ENCODE results near the gene CAT. TPM values are rescaled to one million over a fixed set of nuclear protein-coding genes. Genes with fewer than 3 reads are reported as not detected.
A peak's percentile ranks its signal among the peaks of the same experiment; 100 is the strongest.

CAT gene
- total RNA-seq, 1 experiment from 2014 or later, result 65.9 TPM

DNA sequence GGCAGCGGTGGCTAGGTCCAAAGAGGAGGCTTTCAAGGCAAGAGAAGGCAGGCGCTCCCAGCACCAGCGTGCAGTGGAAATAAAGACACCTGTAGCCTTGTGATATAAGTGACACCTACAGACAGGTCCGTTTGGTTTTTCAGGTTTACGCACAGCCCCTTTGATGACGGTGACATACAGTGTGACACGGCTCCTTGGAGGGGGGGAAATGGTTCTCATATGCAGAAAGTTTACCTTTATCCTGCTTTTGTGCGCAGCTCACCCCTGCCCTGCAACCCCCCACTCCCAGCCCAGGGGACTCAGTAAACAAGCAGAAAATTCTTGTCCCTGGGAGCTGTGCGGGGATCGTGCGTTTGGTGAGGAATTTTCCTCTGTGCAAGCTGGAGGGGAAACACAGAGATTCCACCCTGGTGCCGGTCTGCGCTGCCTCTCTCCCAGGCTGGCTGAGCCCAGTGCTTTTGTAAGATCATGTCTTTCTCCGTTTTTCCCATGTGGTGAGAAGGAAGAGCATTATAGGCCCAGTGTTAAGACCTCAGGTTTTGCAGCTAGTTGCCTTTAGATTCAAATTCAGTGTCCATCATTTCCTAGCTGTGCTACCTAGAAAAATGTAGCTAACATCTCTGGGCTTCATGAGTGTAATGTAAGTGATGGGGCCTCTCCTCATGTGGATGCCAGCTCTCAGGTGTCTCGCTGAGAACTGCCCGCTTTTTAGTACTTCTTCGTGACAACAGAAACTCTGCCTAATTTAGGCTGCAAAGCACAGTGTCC is 75.1 kb downstream of the CAT start, which contains the start of gene ELF5:
ELF5 (minus strand) TSS at position 113 of the 768 bp plus-strand sequence. CDS start 8,045 bp downstream, outside the sequence.
- no peak for TF ChIP-seq POLR2AphosphoS5 (IDR thresholded peaks at IDR 0.05; ENCODE audit: low read depth, low read length)
- TF ChIP-seq, protein P1, sequence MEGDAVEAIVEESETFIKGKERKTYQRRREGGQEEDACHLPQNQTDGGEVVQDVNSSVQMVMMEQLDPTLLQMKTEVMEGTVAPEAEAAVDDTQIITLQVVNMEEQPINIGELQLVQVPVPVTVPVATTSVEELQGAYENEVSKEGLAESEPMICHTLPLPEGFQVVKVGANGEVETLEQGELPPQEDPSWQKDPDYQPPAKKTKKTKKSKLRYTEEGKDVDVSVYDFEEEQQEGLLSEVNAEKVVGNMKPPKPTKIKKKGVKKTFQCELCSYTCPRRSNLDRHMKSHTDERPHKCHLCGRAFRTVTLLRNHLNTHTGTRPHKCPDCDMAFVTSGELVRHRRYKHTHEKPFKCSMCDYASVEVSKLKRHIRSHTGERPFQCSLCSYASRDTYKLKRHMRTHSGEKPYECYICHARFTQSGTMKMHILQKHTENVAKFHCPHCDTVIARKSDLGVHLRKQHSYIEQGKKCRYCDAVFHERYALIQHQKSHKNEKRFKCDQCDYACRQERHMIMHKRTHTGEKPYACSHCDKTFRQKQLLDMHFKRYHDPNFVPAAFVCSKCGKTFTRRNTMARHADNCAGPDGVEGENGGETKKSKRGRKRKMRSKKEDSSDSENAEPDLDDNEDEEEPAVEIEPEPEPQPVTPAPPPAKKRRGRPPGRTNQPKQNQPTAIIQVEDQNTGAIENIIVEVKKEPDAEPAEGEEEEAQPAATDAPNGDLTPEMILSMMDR (IDR thresholded peaks at IDR 0.05), result no peak
- TF ChIP-seq SIN3A (IDR thresholded peaks at IDR 0.05; ENCODE audit: borderline replicate concordance, insufficient read depth, low read depth, low read length), result no peak
- TF ChIP-seq TCF7L2 (IDR thresholded peaks at IDR 0.05; ENCODE audit: low read depth, low read length), result no peak
- TF ChIP-seq, protein P2, sequence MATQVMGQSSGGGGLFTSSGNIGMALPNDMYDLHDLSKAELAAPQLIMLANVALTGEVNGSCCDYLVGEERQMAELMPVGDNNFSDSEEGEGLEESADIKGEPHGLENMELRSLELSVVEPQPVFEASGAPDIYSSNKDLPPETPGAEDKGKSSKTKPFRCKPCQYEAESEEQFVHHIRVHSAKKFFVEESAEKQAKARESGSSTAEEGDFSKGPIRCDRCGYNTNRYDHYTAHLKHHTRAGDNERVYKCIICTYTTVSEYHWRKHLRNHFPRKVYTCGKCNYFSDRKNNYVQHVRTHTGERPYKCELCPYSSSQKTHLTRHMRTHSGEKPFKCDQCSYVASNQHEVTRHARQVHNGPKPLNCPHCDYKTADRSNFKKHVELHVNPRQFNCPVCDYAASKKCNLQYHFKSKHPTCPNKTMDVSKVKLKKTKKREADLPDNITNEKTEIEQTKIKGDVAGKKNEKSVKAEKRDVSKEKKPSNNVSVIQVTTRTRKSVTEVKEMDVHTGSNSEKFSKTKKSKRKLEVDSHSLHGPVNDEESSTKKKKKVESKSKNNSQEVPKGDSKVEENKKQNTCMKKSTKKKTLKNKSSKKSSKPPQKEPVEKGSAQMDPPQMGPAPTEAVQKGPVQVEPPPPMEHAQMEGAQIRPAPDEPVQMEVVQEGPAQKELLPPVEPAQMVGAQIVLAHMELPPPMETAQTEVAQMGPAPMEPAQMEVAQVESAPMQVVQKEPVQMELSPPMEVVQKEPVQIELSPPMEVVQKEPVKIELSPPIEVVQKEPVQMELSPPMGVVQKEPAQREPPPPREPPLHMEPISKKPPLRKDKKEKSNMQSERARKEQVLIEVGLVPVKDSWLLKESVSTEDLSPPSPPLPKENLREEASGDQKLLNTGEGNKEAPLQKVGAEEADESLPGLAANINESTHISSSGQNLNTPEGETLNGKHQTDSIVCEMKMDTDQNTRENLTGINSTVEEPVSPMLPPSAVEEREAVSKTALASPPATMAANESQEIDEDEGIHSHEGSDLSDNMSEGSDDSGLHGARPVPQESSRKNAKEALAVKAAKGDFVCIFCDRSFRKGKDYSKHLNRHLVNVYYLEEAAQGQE (IDR thresholded peaks at IDR 0.05; ENCODE audit: insufficient read depth in 1 of 2, low read depth in 2 of 2, low read length in 1 of 2), result no peak
- ChIA-PET CTCF (interaction anchor here (1.3 kb wide), 1 partner anchor 384 kb away, joined by 4 read pairs; no protein-coding TSS in a partner anchor), POLR2A (no interaction called here)
- no peak for DNase-seq (ENCODE audit: low read depth, low spot score)
- in situ Hi-C loops (cut with HindIII; ENCODE audit: low pct_unique_long_range_greater_than_20kb, low sequenced_read_pairs) (no loop called here), intact Hi-C loops (cut with micrococcal nuclease; ENCODE audit: unreplicated experiment) (loop anchor here (5.0 kb wide), 1 partner anchor 383 kb away; no protein-coding TSS in a partner anchor)
- no peaks in the 10 kb centered on the region for H3K4me1 ChIP-seq (ENCODE audit: control insufficient read depth, insufficient read depth, low read length)
- 0 out of 2 replicates have a peak within 1 kb of the TSS, but pooled peaks have one; percentile 25 for H3K27ac ChIP-seq (ENCODE audit: low read length)
- H3K9me3 ChIP-seq (ENCODE audit: control insufficient read depth, insufficient read depth, low read depth, low read length), result no peaks in the 10 kb centered on the region
- ATAC-seq, result no peak
- no peaks in the 10 kb centered on the region for H3K27me3 ChIP-seq (ENCODE audit: control insufficient read depth, insufficient read depth, low read length)
- no peaks in the 10 kb centered on the region for H3K36me3 ChIP-seq (ENCODE audit: control insufficient read depth, insufficient read depth, low read length)
- H3K4me3 ChIP-seq (ENCODE audit: low read depth in 2 of 2, low read length in 2 of 2), result no peak within 1 kb of the TSS
- no TSS peak for BruUV-seq (replicated peaks)

DNA sequence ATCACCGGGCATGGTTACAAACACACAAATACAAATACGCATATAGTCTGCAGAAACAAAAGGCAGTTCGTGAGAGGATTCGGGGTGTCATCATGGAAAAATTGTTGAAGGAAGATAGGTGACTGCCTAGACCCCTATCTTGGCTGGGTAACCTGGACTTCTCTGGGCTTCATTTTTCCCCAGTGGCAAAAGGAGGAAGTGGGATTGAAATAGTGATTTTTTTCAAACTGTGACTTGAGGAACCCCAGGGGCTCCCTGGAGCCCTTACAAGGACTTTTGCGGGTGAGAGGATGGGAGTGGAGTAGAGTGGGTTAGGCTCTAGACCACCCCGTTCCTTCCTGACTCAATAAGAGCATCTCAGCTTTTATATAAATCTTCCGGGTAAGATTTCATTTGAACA is 75.9 kb downstream of the CAT start:
- H3K4me1 ChIP-seq (ENCODE audit: control insufficient read depth, insufficient read depth, low read length), result no peaks in the 10 kb centered on the region
- no peaks in the 10 kb centered on the region for H3K36me3 ChIP-seq (ENCODE audit: control insufficient read depth, insufficient read depth, low read length)
- no peaks in the 10 kb centered on the region for H3K9me3 ChIP-seq (ENCODE audit: control insufficient read depth, insufficient read depth, low read depth, low read length)
- TF ChIP-seq POLR2AphosphoS5 (IDR thresholded peaks at IDR 0.05; ENCODE audit: low read depth, low read length), result no peak
- TF ChIP-seq, protein P2 (IDR thresholded peaks at IDR 0.05; ENCODE audit: insufficient read depth in 1 of 2, low read depth in 2 of 2, low read length in 1 of 2), result no peak
- no peak for TF ChIP-seq TCF7L2 (IDR thresholded peaks at IDR 0.05; ENCODE audit: low read depth, low read length)
- TF ChIP-seq, protein P1 (IDR thresholded peaks at IDR 0.05), result no peak
- TF ChIP-seq SIN3A (IDR thresholded peaks at IDR 0.05; ENCODE audit: borderline replicate concordance, insufficient read depth, low read depth, low read length), result no peak
- in situ Hi-C loops (cut with HindIII; ENCODE audit: low pct_unique_long_range_greater_than_20kb, low sequenced_read_pairs) (no loop called here), intact Hi-C loops (cut with micrococcal nuclease; ENCODE audit: unreplicated experiment) (loop anchor here (5.0 kb wide), 1 partner anchor 383 kb away; no protein-coding TSS in a partner anchor)
- no TSS peak for BruUV-seq (replicated peaks)
- H3K4me3 ChIP-seq (ENCODE audit: low read depth in 2 of 2, low read length in 2 of 2), result no peak overlapping the region
- ATAC-seq (no peak), DNase-seq (ENCODE audit: low read depth, low spot score) (no peak)
- H3K27me3 ChIP-seq (ENCODE audit: control insufficient read depth, insufficient read depth, low read length), result no peaks in the 10 kb centered on the region
- ChIA-PET CTCF (interaction anchor here (0.6 kb wide), 1 partner anchor 16 kb away, joined by 3 read pairs; no protein-coding TSS in a partner anchor), POLR2A (no interaction called here)
- 0 out of 2 replicates have a peak overlapping the region, but pooled peaks have one; percentile 25 for H3K27ac ChIP-seq (ENCODE audit: low read length)
